ENCODE data around the gene APC2.

- TF ChIP-seq EZH2 (IDR thresholded peaks at IDR 0.05; ENCODE audit: low read length), result no peak
- peak in 1 of 3 experiments; percentile 54 for TF ChIP-seq CTCF (optimal IDR thresholded peaks at IDR 0.05 in 1 of 3, IDR thresholded peaks at IDR 0.05 in 1 of 3, conservative IDR thresholded peaks at IDR 0.05 in 1 of 3; ENCODE audit: extremely low read depth in 1 of 3, insufficient read depth in 2 of 3, low read length in 3 of 3)
Measured at GRCh38 chr19:1512671-1513498, 63.0 kb downstream of the APC2 start, which contains the start of gene ADAMTSL5.
